Brain microvascular endothelial cell (primary cell): ENCODE data around the gene HSPA1B.
A peak's percentile ranks its signal among the peaks of the same experiment; 100 is the strongest.

Source experiments
- DNase-seq: peaks from one replicate; pipeline ENCODE4 v3.0.0-alpha.2; 2020
- H3K27ac ChIP-seq: fragments of 250-450 bp; sonication (Bioruptor Pico); 2 replicates; pipeline ENCODE4 v1.5.1; 2020; ENCODE audit warnings: mild to moderate bottlenecking, moderate library complexity
- H3K27me3 ChIP-seq: fragments of 250-450 bp; sonication (Bioruptor Pico); replicated peaks from 2 replicates; pipeline ENCODE4 v1.5.1; 2020; ENCODE audit warnings: mild to moderate bottlenecking
- H3K36me3 ChIP-seq: fragments of 250-450 bp; sonication (Bioruptor Pico); replicated peaks from 2 replicates; pipeline ENCODE4 v1.5.1; 2020; ENCODE audit warnings: mild to moderate bottlenecking
- H3K4me3 ChIP-seq: 2 replicates; pipeline ENCODE4 v1.5.1; 2011; ENCODE audit warnings: low read depth, mild to moderate bottlenecking, control low read depth, low read length, moderate library complexity
- in situ Hi-C: cut with HindIII; loops from 2 replicates; pipeline ENCODE4 v1.10.0; 2017; ENCODE audit warnings: low sequenced_read_pairs, low pct_ligation_motif_present
- TF ChIP-seq, protein P1 (sequence below): IDR thresholded peaks from 2 replicates; pipeline ENCODE4 v1.5.1; 2011; ENCODE audit warnings: low read depth, mild to moderate bottlenecking, moderate library complexity, low read length, control low read depth, inconsistent platforms; ENCODE audit errors: missing control alignments

The HSPA1B gene

DNA sequence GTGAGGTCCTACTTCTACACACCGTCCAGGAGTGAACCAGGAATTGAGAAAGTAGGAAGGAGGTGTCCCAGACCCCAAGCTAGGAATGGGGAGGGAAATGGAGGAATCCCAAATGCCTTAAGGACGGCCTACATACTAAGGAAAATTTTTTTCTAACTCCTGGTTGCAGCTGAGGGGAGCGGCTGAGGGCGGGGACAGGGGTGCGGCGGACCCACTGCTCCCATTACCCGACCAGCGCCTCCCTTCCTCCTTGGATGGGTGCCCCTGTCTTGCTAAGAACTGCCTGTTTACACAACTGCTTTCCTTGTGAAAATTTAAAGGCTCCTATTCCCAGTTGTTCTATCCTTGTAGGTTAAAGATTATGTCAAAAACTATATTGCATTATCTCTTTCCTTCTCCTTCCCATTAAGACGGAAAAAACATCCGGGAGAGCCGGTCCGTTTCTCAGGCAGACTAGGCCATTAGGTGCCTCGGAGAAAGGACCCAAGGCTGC, 699 bp upstream of the HSPA1B start:
- DNase-seq = no peak
- no peaks in the 10 kb centered on the region for H3K27me3 ChIP-seq
- peak overlapping the region; percentile 43 for H3K4me3 ChIP-seq
- peak overlapping the region; percentile 91 for H3K27ac ChIP-seq
- in situ Hi-C loops = no loop called here
- H3K36me3 ChIP-seq = no peaks in the 10 kb centered on the region
- TF ChIP-seq, protein P1, sequence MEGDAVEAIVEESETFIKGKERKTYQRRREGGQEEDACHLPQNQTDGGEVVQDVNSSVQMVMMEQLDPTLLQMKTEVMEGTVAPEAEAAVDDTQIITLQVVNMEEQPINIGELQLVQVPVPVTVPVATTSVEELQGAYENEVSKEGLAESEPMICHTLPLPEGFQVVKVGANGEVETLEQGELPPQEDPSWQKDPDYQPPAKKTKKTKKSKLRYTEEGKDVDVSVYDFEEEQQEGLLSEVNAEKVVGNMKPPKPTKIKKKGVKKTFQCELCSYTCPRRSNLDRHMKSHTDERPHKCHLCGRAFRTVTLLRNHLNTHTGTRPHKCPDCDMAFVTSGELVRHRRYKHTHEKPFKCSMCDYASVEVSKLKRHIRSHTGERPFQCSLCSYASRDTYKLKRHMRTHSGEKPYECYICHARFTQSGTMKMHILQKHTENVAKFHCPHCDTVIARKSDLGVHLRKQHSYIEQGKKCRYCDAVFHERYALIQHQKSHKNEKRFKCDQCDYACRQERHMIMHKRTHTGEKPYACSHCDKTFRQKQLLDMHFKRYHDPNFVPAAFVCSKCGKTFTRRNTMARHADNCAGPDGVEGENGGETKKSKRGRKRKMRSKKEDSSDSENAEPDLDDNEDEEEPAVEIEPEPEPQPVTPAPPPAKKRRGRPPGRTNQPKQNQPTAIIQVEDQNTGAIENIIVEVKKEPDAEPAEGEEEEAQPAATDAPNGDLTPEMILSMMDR = no peak

GRCh38 chr6:31829633-31830283, 2.2 kb downstream of the HSPA1B start:
- H3K27ac ChIP-seq = no peak overlapping the region
- no peak for DNase-seq

GRCh38 chr6:31830886-31831335, 3.4 kb downstream of the HSPA1B start:
- no peak for DNase-seq
- Histone ChIP-seq H3K4me3 (peak overlapping the region; percentile 51), H3K36me3 (no peaks in the 10 kb centered on the region), H3K27me3 (no peaks in the 10 kb centered on the region), H3K27ac (no peak overlapping the region)
- in situ Hi-C loops = no loop called here
- TF ChIP-seq, protein P1 = no peak

More at GRCh38 chr6:31829633-31830283, 2.2 kb downstream of the HSPA1B start:
- TF ChIP-seq, protein P1 = no peak
- in situ Hi-C loops = no loop called here
- Histone ChIP-seq H3K4me3 (peak overlapping the region; percentile 51), H3K36me3 (no peaks in the 10 kb centered on the region), H3K27me3 (no peaks in the 10 kb centered on the region)

DNA sequence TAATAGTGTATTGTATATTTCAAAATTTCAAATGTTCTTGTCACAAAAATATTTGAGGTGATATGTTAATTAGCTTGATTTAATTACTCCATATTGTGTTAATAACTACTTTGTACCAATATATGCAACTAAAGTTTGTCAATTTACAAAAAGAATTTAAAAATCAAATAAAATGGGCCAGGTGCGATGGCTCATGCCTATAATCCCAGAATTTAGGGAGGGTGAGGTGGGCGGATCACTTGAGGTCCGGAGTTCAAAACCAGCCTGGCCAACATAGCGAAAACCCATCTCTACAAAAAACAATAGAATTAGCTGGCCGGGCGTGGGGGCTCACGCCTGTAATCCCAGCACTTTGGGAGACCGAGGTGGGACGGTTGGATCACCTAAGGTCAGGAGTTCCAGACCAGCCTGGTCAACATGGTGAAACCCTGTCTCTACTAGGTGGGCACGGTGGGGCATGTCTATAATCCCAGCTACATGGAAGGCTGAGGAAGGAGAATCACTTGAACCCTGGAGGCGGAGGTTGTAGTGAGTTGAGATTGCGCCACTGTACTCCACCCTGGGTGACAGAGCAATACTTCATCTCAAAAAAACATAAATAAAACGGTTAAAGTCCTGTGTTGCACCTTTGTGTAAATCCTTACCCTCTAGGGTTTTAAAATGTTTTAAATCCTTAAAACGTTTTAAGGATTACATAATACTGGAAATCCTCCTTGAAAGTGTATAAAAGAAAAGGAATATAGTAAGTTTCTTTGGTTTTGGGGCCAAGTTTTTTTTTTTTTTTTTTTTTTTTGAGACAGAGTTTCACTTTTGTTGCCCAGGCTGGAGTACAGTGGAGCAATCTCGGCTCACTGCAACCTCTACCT, 4.0 kb downstream of the HSPA1B start:
- Histone ChIP-seq H3K27ac (no peak overlapping the region), H3K4me3 (no peak overlapping the region)

DNA sequence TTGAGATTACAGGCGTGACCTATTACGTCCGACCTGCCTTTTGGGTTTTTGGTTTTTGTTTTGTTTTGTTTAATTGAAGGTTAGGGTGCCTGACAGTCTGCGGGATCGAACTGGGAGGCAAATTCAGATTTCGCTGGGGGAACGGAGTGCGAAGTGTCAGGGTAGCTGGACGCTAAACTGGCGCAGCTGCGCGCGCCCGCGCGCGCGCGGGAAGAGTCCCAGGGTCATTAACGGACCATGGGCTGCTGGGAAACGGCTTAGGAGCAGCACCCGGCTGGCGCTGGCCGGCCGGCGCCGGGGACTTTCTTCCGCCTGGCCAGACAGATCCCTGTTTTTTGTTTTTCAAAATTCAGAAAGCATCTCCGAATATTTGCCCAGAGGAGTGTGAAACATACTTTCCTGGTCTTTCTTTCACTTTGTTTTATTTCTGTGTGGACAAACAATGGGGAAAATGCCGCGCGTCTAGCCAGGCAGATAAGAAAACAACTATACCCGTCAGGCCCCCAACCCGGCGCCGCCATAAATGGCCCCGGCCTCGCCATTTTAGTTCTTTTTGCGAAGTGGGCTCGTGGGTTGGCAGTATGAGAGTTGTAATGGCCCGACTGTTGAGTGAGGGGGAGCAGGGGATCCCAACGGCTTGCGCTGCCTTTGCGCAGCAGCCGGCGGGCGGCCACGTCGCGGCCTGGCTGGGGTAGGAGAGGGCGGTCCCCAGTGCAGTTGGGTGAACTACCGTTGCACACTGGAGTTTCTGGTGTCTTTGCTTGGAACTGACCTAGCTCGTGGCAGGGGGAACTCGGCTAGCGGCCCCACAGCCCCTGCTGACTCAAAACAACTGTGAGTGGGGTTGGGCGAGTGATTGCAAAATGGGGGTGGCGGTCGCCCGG, 7.1 kb downstream of the HSPA1B start:
- peak; percentile 73 for DNase-seq
- Histone ChIP-seq H3K36me3 (peaks cover 31% of the 10 kb centered on the region), H3K27me3 (no peaks in the 10 kb centered on the region), H3K4me3 (peak overlapping the region; percentile 95), H3K27ac (peak overlapping the region; percentile 98)
- in situ Hi-C loops = no loop called here
- TF ChIP-seq, protein P1 = no peak

More for the DNA sequence above, 4.0 kb downstream of the HSPA1B start:
- TF ChIP-seq, protein P1 = no peak
- Histone ChIP-seq H3K27me3 (no peaks in the 10 kb centered on the region), H3K36me3 (peaks cover under 1% of the 10 kb centered on the region)
- DNase-seq = no peak
- in situ Hi-C loops = no loop called here
